Activated CD8-positive, alpha-beta memory T cell treated with anti-CD3 and anti-CD28 coated beads, Interleukin-2, amount 50 U/mL, for 24 hours (primary cell): Measurements from ENCODE around the gene ZCCHC7.
"Not testable (repeated sequence)": the region's sequence is repeated elsewhere in the genome, so short reads cannot be mapped to it uniquely, and the experiment has no call there.

Experiments used
- DNase-seq: peaks from one replicate; pipeline ENCODE4 v3.0.0-alpha.2; 2020; ENCODE audit errors: extremely low read depth

Gene ZCCHC7

GRCh38 chr9:37174247-37174646, 53.9 kb downstream of the ZCCHC7 start:
- no peak for DNase-seq

DNA sequence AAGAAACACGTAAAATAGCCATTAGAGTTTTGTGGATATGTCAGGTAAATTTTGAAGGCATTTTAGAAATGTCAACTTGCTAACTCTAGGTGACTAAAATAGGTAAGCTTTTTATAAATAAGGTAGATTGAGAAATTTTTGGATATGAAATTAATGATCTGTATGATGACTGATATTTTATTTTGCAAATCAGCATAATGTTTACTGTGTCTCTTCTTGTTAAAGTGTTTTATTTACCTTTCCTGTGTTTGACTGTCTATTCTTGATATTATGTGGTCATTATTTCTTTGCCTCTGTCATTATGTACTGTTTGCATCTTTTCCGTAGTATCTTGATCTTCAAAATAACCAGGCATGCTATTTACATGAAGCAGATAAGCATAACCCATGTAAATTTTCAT, 58.4 kb downstream of the ZCCHC7 start:
- no peak for DNase-seq

GRCh38 chr9:37179576-37179975, 59.2 kb downstream of the ZCCHC7 start:
- DNase-seq = no peak

- no peak for DNase-seq
Observed at GRCh38 chr9:37180138-37180537, 59.8 kb downstream of the ZCCHC7 start.

DNA sequence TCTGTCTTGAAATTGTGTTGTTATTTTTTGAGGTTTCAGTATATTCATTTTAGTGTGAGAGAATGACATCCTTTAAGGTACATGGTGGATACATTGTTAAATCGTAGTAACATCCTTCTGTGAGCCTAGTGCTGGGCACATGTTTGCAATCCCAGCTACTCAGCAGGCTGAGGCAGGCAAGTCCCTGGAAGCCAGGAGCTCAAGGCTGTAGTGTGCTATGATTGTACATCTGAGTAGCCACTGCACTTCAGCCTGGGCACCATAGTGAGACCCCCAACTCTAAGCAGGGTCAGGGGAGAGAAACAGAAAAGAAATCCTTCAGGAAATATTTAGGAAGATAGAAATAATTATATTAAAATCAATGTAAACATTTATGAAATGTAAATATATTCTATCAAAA, 62.3 kb downstream of the ZCCHC7 start:
- DNase-seq = no peak

DNA sequence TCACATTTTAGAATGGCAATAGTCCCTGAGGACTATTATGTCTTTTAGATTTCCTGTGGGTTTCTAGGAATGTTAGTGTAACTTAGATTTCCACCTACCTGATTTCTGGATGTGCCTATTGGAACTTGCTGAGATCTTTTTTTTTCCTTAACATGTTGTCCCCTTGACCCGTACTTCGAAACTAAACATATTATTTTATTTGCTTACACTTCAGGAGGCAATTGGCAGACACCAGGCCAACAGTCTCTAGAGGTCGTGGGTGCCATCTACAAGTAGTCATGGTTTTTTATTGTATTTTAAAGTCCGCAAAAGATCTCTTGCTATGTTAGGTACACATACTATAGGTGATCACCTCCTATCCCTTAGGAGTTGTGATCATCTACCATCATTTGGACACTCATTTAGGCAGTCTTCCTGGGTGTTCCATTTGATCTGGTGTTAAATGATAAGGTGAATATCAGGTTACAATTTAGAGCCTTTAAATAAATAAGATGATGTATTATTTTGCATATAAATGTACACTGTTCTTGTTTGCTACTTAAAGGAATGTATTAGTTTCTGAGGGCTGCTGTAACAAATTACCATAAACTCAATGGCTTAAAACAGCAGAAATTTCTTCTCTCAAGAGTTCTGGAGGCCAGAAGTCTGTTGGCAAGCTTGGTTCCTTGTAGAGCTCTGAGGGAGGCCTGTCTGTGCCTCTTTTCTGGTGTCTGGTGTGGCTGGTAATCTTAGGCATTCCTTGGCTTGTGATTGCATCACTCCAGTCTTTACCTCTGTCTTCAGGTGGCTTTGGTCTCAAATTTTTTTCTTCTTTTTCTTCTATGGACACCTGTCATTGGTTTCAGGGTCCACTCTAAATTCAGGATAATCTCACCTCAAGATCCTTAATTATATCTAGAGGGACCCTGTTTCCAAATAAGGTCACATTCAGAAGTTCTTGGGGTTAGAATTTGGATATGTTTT, 64.8 kb downstream of the ZCCHC7 start:
- DNase-seq = no peak

DNA sequence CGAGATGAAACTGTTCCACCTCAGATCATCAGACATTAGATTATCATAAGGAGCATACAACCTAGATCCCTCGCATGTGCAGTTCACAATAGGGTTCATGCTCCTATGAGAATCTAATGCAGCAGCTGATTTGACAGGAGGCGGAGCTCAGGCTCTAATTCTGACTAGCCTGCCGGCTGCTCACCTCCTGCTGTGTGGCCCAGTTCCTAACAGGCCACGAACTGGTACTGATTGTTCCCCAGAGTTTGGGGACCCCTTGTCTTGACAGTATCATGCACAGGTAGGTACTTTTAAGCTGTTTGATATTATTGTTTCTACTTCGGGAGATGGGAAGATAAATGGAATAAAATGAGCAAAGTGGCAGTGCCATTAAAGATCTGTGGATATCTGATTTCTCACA, 66.9 kb downstream of the ZCCHC7 start:
- DNase-seq = no peak

GRCh38 chr9:37187713-37188439, 67.5 kb downstream of the ZCCHC7 start:
- DNase-seq = no peak

DNA sequence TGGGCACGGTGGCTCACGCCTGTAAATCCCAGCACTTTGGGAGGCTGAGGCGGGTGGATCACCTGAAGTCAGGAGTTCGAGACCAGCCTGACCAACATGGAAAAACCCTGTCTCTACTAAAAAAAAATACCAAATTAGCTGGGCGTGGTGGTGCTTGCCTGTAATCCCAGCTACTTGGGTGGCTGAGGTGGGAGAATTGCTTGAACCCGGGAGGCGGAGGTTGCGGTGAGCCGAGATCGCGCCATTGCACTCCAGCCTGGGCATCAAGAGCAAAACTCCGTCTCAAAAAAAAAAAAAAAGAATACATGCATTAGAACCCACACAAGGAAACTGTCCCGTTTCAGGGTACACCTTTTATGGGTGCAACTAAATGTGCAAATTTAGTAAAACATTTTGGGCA, 70.4 kb downstream of the ZCCHC7 start:
- DNase-seq = not testable (repeated sequence)

GRCh38 chr9:37191403-37192089, 71.2 kb downstream of the ZCCHC7 start:
- no peak for DNase-seq

- no peak for DNase-seq
Observed at GRCh38 chr9:37192803-37193202, 72.4 kb downstream of the ZCCHC7 start.

- DNase-seq = no peak
Observed at GRCh38 chr9:37197158-37198038, 77.0 kb downstream of the ZCCHC7 start.

DNA sequence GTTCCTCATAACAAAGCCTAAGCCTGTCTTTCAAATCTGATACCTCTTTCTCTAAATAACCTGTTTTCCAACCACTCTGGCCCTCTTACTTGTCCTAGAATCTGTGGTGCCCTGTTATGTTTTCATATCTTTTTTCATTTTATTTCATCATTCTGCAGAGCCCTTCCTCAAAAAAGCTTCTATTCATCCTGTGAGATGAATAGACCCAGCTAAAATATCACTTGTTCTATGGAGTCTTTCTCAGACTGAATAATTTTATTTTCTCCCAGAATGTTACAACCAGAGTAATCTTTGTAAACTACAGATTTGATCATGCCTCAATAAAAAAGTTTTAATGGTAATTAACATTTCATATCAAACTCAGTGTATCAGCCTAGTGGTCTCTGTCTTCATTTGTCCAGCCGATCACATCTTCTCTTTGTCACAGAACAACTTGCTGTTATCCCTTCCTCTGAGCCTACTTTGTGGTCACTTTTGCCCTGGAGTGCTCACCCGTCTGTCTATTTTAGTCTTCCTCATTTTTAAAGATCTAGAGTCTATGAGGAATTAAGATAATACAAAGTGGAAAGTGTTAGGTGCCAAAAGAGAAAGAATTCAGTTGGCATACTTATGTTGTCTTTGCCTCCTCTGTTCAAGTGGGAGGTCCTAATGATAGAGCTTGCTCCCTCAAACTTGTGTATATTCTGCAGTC, 77.8 kb downstream of the ZCCHC7 start:
- DNase-seq = no peak

- DNase-seq = no peak
Observed at GRCh38 chr9:37198831-37199230, 78.5 kb downstream of the ZCCHC7 start.

DNA sequence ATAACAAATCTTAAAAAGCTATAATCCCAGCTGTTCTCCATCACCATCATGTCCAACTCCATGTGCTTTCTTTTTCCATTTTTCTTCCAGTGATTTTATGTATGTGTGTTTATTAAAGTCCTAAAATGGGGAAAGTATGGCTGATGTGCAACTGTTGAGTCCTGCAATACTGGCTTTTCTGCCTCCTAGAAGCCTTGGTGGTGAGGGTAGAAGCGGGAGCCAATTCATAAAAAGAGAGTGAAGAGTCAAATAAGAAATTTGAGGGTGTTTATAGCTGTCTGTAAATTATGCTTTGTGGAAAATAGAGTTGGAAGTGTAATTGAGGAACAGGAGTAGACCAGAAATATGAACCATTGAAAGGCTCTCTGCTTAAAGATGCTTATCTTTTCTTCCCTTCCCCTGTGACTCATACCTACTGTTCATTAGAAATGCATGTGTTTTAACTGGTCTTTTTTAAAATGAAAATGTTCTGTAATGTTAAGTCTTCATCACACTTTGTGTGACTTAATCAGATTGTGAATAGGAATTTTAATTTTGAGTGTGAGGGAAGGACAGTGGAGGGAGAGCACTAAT, 80.1 kb downstream of the ZCCHC7 start:
- no peak for DNase-seq

DNA sequence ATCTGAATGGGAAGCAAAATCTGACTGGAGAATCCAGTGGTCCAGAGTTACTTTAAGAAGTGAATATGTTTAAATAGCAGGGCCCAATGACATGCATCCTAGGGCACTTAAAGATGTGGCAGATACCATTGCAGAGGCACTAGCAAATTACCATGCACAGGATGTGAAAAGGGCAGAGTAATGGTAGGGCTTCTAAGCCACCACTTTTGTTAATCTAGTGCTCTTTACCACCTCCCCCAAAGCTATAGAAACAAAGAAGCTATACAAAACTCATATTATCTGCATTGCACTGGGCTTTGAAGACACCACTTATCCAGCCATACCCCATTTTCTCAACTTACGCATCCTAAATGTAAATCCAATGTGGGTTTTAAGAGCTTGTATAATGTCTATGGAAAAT, 81.2 kb downstream of the ZCCHC7 start:
- DNase-seq = no peak

DNA sequence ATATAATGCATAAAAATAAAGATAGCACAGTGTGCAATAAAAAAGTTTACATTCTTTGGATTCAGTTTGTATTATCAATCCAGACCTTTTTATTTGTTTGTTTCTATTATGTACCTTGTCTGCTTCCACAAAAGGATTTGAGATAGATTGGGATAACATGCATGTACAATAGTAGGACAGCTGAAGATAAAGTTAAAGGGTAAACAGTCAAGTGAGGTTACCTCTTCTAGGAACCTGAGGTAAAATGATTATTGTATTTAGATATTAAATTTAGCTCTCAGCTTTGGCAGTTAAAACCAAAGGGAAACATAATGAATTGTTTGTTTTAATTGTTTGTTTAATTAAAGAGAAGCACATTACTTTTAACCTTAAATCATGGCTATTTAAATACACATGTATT, 81.7 kb downstream of the ZCCHC7 start:
- no peak for DNase-seq

GRCh38 chr9:37203456-37203855, 83.1 kb downstream of the ZCCHC7 start:
- DNase-seq = not testable (repeated sequence)

DNA sequence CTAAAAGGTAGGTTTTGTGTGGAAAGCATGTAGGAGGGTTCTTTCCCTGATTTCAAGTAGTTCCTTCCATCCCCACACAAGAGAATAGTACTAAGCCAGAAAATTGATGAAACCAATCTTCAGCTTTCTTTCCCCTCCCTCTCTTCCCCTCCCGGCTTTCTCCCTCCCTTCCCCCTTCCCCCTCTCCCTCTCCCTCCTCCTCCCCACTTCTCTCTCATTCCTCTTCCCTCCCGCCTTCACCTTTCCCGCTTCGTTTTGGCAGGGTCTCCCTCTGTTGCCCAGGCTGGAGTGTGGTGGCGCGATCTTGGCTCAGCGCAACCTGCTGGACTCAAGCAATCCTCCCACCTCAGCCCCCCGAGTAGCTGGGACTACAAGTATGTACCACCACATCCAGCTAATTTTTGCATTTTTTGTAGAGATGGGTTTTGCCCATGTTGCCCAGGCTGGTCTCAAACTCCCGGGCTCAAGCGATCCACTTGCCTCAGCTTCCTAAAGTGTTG, 85.8 kb downstream of the ZCCHC7 start:
- DNase-seq = no peak
